GM18907 (cell line): ENCODE data around the gene PPFIA2.

Source experiments
- ATAC-seq: cut with Tn5 transposase; IDR thresholded peaks from one replicate; pipeline ENCODE4 v1.9.1; 2021; ENCODE audit warnings: mild to moderate bottlenecking, moderate library complexity; ENCODE audit not compliant: unreplicated experiment

The PPFIA2 gene

GRCh38 chr12:81759190-81760051 is at the start of gene PPFIA2:
TSS of gene PPFIA2 (minus strand) at chr12:81759350.
- no peak for ATAC-seq

GRCh38 chr12:81800298-81801148 is 41.4 kb upstream of the PPFIA2 start:
- no peak for ATAC-seq

- no peak for ATAC-seq
These were observed 39.1 kb upstream of the PPFIA2 start for GRCh38 chr12:81798294-81798693.

GRCh38 chr12:81797100-81797499 is 38.0 kb upstream of the PPFIA2 start:
- ATAC-seq = no peak

GRCh38 chr12:81792666-81793065 is 33.5 kb upstream of the PPFIA2 start:
- ATAC-seq = no peak

- no peak for ATAC-seq
These were observed 20.1 kb upstream of the PPFIA2 start for GRCh38 chr12:81779216-81779615.

- no peak for ATAC-seq
These were observed 19.6 kb upstream of the PPFIA2 start for GRCh38 chr12:81778719-81779118.

GRCh38 chr12:81758421-81759189 is 545 bp downstream of the PPFIA2 start:
- ATAC-seq = no peak

- ATAC-seq = no peak
These were observed 1.3 kb downstream of the PPFIA2 start for GRCh38 chr12:81757731-81758365.

- no peak for ATAC-seq
These were observed 29.4 kb downstream of the PPFIA2 start for GRCh38 chr12:81729781-81730180.

GRCh38 chr12:81727391-81727790 is 31.8 kb downstream of the PPFIA2 start:
- ATAC-seq = no peak

- no peak for ATAC-seq
These were observed 32.5 kb downstream of the PPFIA2 start for GRCh38 chr12:81726634-81727033.

GRCh38 chr12:81723361-81723760 is 35.8 kb downstream of the PPFIA2 start:
- ATAC-seq = no peak

- no peak for ATAC-seq
These were observed 37.1 kb downstream of the PPFIA2 start for GRCh38 chr12:81722004-81722403.

- ATAC-seq = no peak
These were observed 40.5 kb downstream of the PPFIA2 start for GRCh38 chr12:81718616-81719015.

GRCh38 chr12:81712536-81712935 is 46.6 kb downstream of the PPFIA2 start:
- no peak for ATAC-seq

- no peak for ATAC-seq
These were observed 53.6 kb downstream of the PPFIA2 start for GRCh38 chr12:81705586-81705985.

GRCh38 chr12:81699551-81699950 is 59.6 kb downstream of the PPFIA2 start:
- no peak for ATAC-seq

GRCh38 chr12:81692008-81692407 is 67.1 kb downstream of the PPFIA2 start:
- ATAC-seq = no peak

GRCh38 chr12:81683881-81684280 is 75.3 kb downstream of the PPFIA2 start:
- ATAC-seq = no peak

GRCh38 chr12:81679614-81680013 is 79.5 kb downstream of the PPFIA2 start:
- no peak for ATAC-seq
